Activated T-cell treated with anti-CD3 and anti-CD28 coated beads, Interleukin-2, amount 50 U/mL, for 1 hour (primary cell): ENCODE results near the gene CTRL.
"Not testable (repeated sequence)": the region's sequence is repeated elsewhere in the genome, so short reads cannot be mapped to it uniquely, and the experiment has no call there.

Experiments
- DNase-seq: peaks from one replicate; pipeline ENCODE4 v3.0.0-alpha.2; 2020

The CTRL gene

DNA sequence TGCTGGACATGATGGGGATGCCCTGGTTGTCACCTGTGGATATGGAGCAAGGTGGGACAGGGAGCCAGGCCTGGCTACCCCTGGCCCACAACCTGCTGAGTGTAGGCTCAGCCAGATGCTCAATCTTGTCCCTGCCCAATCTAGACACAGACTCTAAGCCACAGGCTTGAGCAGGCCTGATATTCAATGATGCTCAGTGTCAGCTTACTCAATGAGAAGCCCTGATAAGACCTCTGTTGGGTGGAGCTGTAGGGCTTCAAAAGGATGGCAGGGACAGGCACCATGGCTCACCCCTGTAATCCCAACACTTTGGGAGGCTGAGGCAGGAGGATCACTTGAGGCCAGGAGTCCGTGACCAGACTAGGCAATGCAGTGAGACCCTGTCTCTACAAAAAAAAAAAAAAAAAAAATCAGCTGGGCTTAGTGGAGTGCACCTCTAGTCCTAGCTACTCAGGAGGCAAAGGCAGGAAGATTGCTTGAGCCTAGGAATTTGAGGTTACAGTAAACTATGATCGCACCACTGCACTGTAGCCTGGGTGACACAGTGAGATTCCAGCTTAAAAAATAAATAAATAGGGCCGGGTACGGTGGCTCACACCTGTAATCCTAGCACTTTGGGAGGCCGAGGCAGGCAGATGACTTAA, 8.9 kb upstream of the CTRL start:
- DNase-seq: no peak

DNA sequence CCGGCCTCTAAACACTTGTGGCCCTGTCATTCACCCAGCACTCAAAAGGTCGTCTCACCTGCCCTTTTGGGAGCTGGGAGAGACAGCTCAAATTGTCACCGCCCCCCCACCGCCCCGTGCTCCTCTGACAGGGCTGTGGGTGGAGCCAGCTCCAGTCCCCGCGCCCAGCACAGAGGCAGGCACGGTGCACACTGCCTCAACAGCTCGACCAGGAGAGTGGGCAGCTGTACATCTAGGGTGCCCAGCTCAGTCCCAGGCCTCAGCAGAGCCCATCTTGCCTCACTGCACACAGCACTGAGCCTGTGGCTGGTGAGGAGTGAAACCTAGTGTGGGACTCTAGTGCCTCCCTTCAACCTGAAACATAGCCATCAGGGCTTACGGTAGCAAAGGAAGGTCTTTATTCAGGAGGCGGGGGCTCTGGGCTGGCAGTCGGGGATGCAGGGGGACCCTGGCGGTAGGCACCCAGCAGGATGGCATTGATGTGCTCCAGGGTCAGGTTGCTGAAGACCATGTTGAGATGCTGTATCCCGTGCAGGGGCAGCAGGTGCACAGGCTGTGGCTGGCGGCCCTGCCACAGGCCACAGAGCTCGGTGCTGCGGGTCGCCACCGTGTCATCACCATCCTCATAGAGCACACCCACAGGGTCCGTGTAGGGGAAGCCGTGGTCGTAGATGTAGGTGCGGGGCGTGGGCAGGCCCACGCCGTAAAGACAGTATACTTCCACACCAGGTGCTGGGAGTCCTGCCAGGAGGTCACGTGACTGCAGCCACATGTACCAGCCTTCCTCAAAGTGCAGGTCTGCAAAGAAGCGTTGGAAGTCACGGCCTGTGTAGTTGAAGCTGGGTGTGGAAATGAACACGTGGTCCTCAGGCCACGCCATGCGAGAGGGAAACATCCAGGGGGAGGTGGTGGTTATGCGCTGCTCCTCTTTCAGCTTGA, 8.1 kb upstream of the CTRL start:
- peak; percentile 43 for DNase-seq

DNA sequence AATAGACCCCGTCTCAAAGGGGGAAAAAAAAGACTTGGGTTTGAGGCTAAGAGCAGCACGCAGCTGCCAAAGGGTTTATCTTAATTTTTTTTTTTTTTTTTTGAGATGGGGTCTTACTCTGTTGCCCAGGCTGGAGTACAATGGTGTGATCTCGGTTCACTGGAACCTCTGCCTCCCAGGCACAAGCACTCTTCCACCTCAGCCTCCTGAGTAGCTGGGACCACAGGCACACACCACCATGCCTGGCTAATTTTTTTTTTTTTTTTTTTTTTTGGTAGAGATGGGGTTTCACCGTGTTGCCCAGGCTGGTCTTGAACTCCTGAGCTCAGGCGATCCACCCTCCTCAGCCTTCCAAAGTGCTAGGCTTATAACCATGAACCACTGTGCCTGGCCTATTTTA, 6.1 kb upstream of the CTRL start:
- not testable (repeated sequence) for DNase-seq

DNA sequence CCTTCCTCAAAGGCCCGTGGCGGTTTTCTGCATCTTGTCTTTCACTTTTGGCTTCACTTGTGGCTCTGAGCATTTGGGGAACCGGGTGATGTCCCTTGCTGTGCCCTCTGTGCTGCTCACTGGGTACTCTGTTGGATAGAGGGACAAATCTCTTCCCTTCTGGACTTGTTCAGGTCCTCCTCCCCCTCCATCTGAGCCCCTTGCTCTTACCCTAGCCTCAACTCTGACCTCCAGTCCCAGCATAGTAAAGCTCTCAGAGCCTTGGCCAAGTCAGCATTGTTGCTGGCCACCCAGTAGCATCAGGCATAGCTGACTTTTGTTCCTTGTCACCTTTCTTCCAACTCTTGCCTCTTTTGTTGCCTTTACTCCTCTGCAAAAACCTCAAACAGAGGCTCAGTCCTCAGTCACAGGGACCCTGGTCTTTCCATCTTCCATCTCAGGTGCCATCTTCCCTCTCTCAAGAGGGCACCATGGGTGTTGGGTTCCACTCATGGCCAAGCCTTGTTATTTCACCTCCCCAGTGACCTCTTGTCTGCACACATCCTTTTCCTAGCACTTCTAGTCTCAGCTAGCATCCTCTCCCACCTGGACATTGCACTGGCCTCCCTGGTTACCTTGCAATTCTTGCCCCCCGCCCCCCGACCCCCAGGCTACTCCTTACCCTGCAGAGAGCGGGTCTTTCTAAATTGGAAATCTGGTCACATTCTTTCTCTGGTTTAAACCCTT, 5.4 kb upstream of the CTRL start:
- DNase-seq: no peak

DNA sequence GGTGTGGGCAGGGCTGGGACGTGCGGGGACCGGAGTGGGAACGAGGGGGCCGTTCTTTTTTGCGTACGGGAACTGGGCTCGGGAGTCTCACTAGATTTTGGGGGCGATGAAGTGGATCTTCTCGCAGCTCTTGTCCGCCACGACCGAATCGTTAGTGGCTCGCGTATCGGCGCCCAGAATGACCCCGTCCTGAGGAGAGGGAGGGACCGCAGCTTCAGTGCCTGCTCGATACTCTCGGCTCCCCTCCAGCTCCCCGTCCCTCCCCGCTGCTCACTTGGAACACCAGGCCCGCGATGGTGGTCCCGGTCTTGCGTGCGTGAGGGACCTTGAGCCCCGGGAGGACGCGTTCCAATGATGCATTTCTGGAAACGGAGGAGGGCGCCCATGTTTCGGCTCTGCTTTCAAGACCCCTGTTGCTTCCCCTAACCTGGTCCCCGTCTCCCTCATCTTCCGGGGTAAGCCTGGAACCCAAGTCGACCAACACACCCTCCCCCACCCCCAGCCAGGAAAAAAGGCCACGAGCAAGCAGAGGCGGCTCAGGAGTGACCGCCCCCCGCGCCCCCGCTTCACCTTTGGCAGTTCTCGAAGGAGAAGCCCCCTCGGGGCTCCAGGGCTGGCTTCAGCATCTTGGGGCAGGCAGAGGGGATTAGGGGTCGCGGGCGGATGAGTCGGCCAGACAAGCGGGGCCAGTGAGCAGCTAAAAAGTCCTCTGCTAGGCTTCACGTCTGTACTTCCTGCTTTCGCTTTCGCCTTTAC, 4.6 kb upstream of the CTRL start, which contains the start of gene PSMB10:
TSS of gene PSMB10 (minus strand) at position 727 of the 756 bp plus-strand sequence. CDS start at position 626, 101 bp downstream.
- DNase-seq: peak; percentile 68

DNA sequence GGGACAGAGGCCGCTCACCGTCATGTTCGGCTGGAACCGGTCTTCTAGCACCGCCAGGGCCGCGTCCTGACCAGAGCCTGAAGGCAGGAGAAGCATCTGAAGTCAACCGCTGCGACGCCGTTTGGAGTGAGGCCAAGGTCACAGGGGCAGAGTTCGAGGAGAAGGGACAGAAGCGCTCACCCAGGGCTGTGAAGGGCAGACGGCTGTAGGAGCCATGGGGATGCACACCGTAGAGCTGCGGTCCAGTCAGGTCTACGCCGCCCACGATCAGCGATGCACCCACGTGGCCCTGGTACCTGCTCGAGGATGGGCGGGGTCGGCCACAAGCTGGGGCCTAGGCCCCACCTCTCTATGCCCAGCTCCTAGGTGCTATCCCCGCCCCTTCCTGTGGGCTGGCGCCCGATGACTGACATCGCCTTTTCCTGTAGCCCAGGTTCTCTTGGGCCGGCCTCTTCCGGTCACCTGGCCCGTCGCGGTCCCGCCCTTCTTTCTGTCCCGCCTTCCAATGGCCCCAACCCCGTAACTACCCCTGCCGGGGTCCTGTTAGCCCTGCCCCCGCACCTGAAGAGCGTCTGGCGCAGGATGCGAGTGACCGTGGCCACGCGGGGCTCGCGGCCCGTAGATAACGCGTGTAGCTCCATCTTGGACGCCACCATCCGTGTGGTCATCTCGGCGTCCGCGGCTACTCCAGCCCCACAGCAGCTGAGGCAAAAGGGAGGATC, 3.9 kb upstream of the CTRL start:
- peak; percentile 91 for DNase-seq

DNA sequence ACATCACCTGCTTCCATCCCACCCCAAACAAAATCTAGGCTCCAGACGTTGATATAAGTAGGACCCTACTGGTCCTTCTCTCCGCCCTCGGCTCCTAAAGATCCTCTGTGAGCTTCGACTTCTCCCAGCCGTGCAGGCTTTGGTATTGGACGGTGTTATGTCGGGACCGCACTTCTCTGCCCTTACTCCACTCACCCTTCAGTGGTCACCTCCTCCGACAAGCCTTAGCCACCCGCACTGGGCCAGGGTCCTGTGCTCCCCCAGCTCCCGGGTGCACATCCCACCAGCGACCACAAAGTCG, 3.4 kb upstream of the CTRL start:
- DNase-seq: no peak

DNA sequence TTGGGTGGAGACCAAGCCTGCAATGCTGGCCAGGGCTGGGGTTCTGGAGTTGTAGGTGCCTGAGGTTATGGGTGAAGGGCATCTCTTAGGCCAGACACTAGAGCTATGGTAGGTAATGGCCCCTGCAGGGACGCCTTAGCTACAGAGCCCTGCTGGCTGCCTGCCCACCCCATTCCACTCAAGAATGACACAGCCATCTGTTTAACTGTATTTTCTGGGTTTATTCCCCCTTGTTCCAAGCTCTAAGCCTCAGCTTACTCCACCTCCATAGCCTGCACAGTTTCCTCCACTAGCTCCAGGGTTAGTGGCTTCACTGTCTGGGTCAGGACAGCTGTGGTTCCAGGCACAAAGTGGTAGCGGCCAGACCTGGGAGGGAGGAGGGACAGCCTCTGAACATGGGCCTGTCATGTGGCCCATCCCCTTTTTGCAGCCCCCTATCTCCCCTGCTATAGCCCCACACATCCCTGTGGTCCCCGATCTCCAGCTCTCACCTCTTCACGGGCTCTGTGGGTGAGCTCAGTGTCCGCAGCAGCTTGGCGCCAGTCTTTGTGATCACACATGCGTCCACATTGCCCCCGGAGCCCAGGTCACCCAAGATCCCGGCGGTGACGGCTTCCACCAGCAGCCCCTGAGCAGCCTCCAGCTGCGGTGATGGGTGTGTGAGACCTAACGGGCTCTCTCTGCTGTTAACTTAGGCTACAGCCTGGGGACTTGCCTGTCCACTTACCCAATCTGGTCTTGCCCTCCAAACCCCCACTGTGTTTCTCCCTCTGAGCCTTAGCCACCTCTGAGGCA, 2.8 kb upstream of the CTRL start:
- DNase-seq: no peak

DNA sequence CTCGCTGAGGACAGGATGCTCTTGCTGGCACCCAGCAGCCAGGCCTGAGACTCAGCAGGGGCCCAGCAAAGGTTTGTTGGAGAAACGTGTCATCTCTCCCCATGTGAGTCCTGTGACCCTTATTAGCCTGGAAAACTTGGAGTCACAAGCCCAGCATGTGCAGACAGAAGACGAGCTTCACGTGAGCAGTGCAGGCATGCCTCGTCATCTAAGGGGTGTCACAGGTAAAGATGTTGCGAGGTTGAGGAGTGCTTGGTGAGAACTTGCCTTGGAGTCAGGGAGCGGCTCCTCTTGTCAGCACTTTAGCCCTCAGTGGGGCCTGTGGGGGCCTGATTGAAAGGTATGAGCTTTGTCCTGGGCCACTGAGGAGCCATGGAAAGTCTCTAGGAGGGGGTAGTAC, 2.1 kb upstream of the CTRL start:
- DNase-seq: no peak

DNA sequence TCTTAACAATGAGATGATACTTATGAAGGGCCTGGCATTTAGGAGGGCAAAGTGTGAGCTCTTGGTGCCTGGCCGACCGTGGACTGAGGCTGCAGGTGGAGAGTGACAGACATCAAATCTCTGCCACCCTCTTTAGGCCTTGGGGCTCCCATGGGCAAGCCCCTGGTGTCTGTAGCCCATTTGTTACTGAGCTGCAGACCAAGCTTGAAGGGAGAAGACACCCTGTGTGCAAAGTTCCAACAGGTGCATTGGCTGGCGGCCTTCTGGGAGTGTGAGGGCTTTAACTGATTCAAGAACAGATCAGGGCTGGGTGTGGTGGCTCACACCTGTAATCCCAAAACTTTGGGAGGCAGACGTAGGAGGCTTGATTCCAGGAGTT, 789 bp upstream of the CTRL start:
- DNase-seq: no peak

DNA sequence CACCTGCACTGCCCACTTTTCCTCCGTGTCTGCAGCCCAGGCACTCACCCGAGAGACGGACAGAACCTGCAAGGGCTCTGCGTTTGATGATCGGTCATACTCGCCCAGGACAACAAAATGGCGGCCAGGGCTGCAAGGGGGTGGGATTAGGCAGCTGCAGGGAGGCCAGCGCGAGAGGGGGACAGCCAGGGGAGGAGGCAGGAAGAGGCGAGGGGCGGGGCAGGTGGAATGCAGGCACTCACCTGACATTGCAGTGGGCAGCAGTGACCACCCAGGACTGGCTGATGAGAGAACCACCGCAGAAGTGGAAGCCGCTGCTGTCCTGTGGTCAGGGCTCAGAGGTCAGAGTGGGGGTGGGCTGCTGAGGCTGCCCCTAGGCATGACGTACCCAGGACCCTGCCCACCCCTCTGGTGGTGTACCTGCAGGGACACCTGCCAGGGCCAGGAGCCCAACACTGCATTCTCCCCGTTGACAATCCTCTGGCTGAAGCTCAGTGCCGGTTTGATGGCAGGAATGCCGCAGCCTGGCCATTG, 917 bp downstream of the CTRL start:
- DNase-seq: no peak

DNA sequence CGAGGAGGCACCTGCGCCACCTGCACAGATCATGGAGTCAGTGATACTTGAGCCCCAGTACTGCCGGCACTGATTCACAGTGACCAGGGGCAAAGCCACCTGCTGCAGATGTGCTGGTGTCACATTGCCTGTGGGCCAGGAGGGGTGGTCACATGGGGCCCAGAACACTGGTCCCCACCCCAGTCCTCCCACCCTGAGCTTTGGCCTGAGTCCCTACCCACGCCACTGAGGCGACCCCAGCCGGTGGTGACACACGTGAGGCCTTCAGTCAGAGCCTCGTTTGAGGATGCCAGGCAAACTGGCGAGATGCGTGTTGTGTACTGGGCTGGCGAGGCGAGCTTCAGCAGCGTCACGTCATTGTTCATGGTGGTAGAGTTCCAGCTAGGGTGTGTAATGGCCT, 1.5 kb downstream of the CTRL start:
- DNase-seq: no peak

DNA sequence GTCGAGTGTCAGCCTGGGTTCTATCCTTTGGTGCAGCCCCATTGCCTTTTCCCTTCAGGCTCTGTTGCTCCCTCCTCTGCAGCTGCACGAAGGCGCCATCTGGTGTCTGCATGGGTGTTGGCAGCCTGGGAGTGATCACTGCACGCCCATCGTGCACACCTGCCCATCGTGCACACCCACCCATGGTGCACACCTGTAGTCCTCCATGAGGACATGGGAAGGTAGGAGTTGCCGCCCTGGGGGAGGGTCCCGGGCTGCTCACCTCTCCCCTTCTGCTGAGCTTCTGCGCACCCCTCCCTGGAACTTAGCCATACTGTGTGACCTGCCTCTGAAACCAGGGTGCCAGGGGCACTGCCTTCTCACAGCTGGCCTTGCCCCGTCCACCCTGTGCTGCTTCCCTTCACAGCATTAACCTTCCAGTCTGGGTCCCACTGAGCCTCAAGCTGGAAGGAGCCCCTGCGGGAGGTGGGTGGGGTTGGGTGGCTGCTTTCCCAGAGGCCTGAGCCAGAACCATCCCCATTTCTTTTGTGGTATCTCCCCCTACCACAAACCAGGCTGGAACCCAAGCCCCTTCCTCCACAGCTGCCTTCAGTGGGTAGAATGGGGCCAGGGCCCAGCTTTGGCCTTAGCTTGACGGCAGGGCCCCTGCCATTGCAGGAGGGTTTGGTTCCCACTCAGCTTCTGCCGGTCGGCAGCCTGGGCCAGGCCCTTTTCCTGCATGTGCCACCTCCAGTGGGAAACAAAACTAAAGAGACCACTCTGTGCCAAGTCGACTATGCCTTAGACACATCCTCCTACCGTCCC, 2.9 kb downstream of the CTRL start:
- peak; percentile 78 for DNase-seq

DNA sequence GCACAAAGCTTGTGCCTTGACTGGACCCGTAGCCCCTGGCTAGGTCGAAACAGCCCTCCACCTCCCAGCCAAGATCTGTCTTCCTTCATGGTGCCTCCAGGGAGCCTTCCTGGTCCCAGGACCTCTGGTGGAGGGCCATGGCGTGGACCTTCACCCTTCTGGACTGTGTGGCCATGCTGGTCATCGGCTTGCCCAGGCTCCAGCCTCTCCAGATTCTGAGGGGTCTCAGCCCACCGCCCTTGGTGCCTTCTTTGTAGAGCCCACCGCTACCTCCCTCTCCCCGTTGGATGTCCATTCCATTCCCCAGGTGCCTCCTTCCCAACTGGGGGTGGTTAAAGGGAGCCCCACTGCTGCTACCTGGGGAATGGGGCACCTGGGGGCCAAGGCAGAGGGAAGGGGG, 3.5 kb downstream of the CTRL start:
- no peak for DNase-seq

DNA sequence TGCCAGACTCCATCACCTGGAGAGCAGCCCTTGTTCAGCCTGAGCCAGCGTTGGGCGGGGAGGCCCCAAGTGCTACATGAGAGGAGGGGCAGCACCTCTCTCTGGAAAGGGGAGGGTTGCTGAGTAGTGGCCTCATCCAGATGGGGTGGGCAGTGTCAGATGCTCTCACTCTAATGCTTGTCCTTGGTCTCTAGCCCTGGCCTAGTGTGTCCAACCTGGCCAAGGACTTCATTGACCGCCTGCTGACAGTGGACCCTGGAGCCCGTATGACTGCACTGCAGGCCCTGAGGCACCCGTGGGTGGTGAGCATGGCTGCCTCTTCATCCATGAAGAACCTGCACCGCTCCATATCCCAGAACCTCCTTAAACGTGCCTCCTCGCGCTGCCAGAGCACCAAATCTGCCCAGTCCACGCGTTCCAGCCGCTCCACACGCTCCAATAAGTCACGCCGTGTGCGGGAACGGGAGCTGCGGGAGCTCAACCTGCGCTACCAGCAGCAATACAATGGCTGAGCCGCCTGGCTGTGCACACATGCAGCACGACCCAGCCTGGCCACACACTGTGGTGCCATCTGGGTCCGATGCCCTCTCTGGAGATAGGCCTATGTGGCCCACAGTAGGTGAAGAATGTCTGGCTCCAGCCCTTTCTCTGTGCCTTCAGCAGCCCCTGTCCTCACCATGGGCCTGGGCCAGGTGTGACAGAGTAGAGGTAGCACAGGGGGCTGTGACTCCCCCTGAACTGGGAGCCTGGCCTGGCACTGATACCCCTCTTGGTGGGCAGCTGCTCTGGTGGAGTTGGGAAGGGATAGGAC, 4.3 kb downstream of the CTRL start:
- no peak for DNase-seq

DNA sequence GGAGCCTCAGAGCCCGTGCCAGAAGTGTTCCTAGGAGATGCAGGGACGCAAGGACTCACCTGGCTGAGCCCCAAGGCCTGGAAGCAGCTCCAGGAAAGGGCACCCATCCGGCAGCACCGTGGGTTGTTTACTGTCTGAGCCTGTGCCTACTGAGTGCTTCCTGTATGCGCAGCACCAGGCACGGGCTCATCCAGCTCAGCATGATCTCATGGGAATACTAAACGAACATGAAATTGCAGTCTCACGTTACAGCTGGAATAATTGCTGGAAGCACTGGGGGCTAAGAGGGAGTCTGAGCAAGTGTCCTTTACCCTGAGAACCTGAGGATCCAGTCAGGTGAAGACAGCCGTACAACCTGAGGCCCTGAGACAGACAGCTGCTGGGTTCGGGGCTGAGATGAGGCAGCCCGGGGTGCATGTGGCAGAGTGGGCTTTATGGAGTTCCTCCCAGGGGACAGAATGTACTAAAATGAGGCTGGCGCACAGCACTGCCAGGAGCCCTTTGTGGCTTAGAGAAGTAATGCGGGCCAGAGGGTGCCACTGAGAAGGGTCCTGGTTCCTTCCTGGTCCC, 5.4 kb downstream of the CTRL start:
- DNase-seq: no peak

DNA sequence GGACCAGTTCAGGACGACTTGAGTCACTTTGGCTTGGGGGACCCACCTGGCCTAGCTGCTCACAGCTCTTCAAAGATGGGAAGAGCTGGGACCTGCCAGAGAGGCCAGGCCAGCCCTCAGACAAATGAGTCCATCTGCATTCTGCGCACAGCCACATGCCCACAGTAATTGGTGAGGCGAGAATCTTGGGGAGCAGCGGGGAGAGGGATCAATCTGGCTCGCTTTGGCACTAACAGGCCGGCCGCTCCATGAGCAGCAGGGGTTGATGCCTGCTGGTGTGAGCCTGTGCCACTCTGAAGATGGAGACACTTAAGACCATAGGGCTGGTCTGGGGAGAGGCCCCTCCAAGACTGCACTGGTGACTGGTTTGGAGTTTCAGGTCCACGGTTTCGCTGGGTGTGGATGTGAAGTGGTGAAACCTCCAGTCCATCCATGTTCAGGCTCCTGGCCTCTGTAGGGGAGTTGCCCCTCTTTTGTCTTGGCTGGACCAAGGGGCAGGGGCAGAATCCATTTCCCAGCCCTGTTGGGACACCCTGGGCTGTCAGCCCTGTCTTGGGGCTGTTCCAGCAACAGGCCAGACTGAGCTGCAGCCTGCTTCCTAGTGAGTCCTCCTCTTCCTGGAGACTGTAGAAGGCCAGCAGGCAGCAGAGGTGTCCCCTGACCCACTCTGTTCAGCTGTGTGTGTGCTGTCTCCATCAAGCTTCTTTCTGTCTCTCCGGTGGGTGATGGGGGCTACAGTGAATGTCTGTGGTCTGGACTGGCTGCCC, 7.3 kb downstream of the CTRL start:
- no peak for DNase-seq

DNA sequence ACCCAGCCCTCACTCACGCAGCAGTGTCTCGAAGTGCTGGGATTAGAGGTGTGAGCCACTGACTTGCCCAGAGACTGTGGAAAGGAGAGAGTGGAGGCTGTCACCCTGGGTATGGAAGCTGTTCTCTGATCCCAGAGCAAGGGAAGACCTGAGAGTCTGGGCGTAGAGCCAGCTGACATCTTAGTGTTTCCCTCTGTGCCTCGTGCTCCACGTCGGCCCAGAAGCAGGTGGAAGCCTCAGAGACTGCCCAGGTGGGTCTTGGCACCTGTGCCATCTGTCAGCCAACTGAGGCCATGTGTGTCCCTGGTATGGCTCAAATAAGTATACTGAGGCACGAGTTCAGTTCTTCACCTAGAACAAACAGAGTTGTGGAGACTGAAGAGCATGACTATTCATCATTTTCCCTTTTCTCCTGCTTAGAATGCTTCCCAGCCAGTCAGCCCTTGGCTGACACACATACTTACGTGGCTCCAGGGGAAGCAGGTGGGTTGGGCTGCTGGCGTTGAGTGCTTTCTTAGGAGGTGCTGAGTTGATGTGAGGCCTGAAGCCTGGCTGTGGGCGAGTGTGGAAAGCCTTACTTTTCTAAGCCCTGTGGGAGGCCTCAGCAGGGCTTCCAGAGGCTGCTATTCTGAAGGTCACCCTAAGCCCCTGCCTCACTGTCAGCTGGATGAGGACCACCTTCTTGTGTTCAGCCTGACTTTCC, 8.1 kb downstream of the CTRL start:
- DNase-seq: no peak
